ENCODE measurements around the gene ITSN1.
"Not testable (repeated sequence)": the region's sequence is repeated elsewhere in the genome, so short reads cannot be mapped to it uniquely, and the experiment has no call there.

ITSN1 gene

GRCh38 chr21:33775100-33775828 lies 133.0 kb downstream of the ITSN1 start:
- FAIRE-seq, result no peak

- no peak for FAIRE-seq
Observed at GRCh38 chr21:33780631-33781030, 138.3 kb downstream of the ITSN1 start.

- FAIRE-seq, result no peak
Observed at GRCh38 chr21:33781121-33781520, 138.8 kb downstream of the ITSN1 start.

- no peak for FAIRE-seq
Observed at GRCh38 chr21:33783187-33783979, 141.1 kb downstream of the ITSN1 start.

GRCh38 chr21:33787431-33787830 lies 145.1 kb downstream of the ITSN1 start:
- FAIRE-seq, result no peak

GRCh38 chr21:33788438-33788837 lies 146.1 kb downstream of the ITSN1 start:
- FAIRE-seq, result not testable (repeated sequence)

- no peak for FAIRE-seq
Observed at GRCh38 chr21:33789697-33790096, 147.4 kb downstream of the ITSN1 start.

GRCh38 chr21:33791073-33791472 lies 148.8 kb downstream of the ITSN1 start:
- FAIRE-seq, result no peak

GRCh38 chr21:33794596-33794995 lies 152.3 kb downstream of the ITSN1 start:
- FAIRE-seq, result no peak

GRCh38 chr21:33797565-33797964 lies 155.3 kb downstream of the ITSN1 start:
- no peak for FAIRE-seq

GRCh38 chr21:33799378-33800090 lies 157.2 kb downstream of the ITSN1 start:
- no peak for FAIRE-seq

GRCh38 chr21:33800753-33801423 lies 158.6 kb downstream of the ITSN1 start:
- no peak for FAIRE-seq

GRCh38 chr21:33801424-33802405 lies 159.4 kb downstream of the ITSN1 start:
- FAIRE-seq, result no peak

- no peak for FAIRE-seq
Observed at GRCh38 chr21:33802481-33802880, 160.2 kb downstream of the ITSN1 start.

GRCh38 chr21:33808715-33809367 lies 166.5 kb downstream of the ITSN1 start:
- FAIRE-seq, result no peak

- FAIRE-seq, result no peak
Observed at GRCh38 chr21:33810766-33811165, 168.5 kb downstream of the ITSN1 start.

- FAIRE-seq, result no peak
Observed at GRCh38 chr21:33811167-33812010, 169.1 kb downstream of the ITSN1 start.

GRCh38 chr21:33813832-33814365 lies 171.6 kb downstream of the ITSN1 start:
- no peak for FAIRE-seq

GRCh38 chr21:33815143-33815707 lies 172.9 kb downstream of the ITSN1 start:
- no peak for FAIRE-seq
